RWPE1 (cell line): Measurements from ENCODE around the gene RGS6.

Source experiments
- CTCF ChIA-PET: fragments of 350-600 bp; sonication (Branson Sonifier 250); formaldehyde crosslinking; extraction: SDS; loops from one replicate; lab custom pipeline; 2021; lab: Yijun Ruan, JAX
- POLR2A ChIA-PET: fragments of 400-600 bp; formaldehyde crosslinking; extraction: SDS; loops from one replicate; lab custom pipeline; 2020; ENCODE audit warnings: antibody characterized with exemption; ENCODE audit not compliant: low non-redundant PET; lab: Yijun Ruan, JAX
- DNase-seq: peaks from one replicate; pipeline ENCODE4 v3.0.0; 2012; ENCODE audit warnings: low spot score
- H3K27ac ChIP-seq: fragments of 450-650 bp; 2 replicates; pipeline ENCODE4 v1.5.1; 2017
- TF ChIP-seq, protein P1 (sequence below): fragments of 450-650 bp; conservative IDR thresholded peaks from 2 replicates; pipeline ENCODE4 v1.5.1; 2017; ENCODE audit warnings: low read depth, mild to moderate bottlenecking

Gene RGS6

GRCh38 chr14:72141084-72141483 is 208.9 kb downstream of the RGS6 start:
- H3K27ac ChIP-seq: no peak overlapping the region
- DNase-seq: no peak
- POLR2A ChIA-PET: no interaction called here
- CTCF ChIA-PET: interaction anchor here (0.6 kb wide), 1 partner anchor 1492 kb away, joined by 3 read pairs; no protein-coding TSS in a partner anchor
- TF ChIP-seq, protein P1, sequence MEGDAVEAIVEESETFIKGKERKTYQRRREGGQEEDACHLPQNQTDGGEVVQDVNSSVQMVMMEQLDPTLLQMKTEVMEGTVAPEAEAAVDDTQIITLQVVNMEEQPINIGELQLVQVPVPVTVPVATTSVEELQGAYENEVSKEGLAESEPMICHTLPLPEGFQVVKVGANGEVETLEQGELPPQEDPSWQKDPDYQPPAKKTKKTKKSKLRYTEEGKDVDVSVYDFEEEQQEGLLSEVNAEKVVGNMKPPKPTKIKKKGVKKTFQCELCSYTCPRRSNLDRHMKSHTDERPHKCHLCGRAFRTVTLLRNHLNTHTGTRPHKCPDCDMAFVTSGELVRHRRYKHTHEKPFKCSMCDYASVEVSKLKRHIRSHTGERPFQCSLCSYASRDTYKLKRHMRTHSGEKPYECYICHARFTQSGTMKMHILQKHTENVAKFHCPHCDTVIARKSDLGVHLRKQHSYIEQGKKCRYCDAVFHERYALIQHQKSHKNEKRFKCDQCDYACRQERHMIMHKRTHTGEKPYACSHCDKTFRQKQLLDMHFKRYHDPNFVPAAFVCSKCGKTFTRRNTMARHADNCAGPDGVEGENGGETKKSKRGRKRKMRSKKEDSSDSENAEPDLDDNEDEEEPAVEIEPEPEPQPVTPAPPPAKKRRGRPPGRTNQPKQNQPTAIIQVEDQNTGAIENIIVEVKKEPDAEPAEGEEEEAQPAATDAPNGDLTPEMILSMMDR: no peak

DNA sequence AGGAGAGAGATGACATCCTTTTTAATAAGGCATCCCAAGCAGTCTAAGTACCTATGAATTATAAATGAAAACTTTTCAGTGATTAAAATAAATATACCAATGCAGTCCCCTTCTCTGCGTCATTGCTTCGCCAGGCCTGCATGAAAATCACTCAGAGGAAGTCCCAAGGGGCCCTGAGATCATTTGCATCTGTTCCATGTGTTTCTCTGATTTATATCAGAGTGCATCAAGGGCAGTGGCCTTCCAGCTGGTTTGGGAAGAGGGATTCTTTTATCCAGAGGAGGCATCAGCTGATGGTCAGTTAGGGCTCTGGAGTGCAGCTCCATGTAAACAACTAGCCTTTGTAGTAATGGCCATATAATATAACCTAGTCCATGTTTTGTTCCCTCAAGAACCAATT is 210.1 kb downstream of the RGS6 start:
- POLR2A ChIA-PET: no interaction called here
- TF ChIP-seq, protein P1: no peak
- CTCF ChIA-PET: interaction anchor here (0.6 kb wide), 1 partner anchor 21 kb away, joined by 4 read pairs; no protein-coding TSS in a partner anchor
- DNase-seq: no peak
- H3K27ac ChIP-seq: no peak overlapping the region

- CTCF ChIA-PET: no interaction called here
- POLR2A ChIA-PET: no interaction called here
- H3K27ac ChIP-seq: no peak overlapping the region
- TF ChIP-seq, protein P1: no peak
- DNase-seq: no peak
Measured at GRCh38 chr14:72146241-72146640, 214.0 kb downstream of the RGS6 start.

- ChIA-PET CTCF (interaction anchor here (0.6 kb wide), 1 partner anchor 46 kb away, joined by 5 read pairs; no protein-coding TSS in a partner anchor), POLR2A (no interaction called here)
- DNase-seq: no peak
- H3K27ac ChIP-seq: no peak overlapping the region
- TF ChIP-seq, protein P1: no peak
Measured at GRCh38 chr14:72154645-72155378, 222.6 kb downstream of the RGS6 start.

DNA sequence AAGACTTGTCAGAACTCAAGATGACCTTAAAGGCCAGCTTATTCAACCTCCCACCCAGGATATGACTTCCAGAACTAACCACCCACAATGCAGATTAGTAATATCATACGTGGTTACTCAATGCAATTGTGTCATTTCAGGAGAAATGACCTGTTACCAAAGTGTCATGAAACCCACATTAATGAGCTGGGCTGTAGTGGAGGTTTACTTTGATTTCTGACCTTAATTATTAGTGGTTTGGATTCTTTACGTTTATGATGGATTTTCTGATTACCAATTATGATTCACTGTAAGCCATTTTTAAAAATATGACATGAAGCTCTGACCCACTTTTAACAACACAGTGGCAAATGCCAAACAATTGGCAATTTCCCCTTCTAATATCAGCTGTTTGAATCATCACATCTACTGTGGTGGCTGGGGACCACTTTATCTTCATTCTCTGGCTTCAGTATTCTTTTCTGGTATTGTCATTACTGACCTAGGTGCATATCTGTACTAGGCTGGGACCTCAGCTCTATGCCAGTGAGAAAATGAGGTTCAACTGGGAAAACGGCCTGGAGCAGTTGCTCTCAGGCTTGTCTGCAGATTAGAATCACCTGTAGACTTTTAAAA is 223.3 kb downstream of the RGS6 start:
- TF ChIP-seq, protein P1: no peak
- no peak overlapping the region for H3K27ac ChIP-seq
- DNase-seq: no peak
- CTCF ChIA-PET: no interaction called here
- POLR2A ChIA-PET: no interaction called here

- TF ChIP-seq, protein P1: no peak
- CTCF ChIA-PET: interaction anchor here (0.7 kb wide), 1 partner anchor 30 kb away, joined by 4 read pairs; no protein-coding TSS in a partner anchor
- POLR2A ChIA-PET: no interaction called here
- no peak for DNase-seq
- no peak overlapping the region for H3K27ac ChIP-seq
Measured at GRCh38 chr14:72164420-72165228, 232.4 kb downstream of the RGS6 start.
